Gastrocnemius medialis (tissue), 4 donors: Measurements from ENCODE around the gene ARHGAP6. TPM values are rescaled to one million over a fixed set of nuclear protein-coding genes. Genes with fewer than 3 reads are reported as not detected.

Source experiments
- ATAC-seq, 2 donors: fragments of 150-250 bp; one replicate each; pipeline ENCODE4 v1.9.1; 2016
- DNase-seq, 2 donors: peaks; one replicate each; pipeline ENCODE4 v3.0.0-alpha.2; 2019
- H3K27ac ChIP-seq, 4 donors: fragments of 200-600 bp; sonication (generic); 1 replicate in 1 of 4; 2 replicates in 3 of 4; pipeline ENCODE4 v1.5.1; 2016 to 2018; ENCODE audit warnings: mild to moderate bottlenecking in 2 of 4, moderate library complexity in 1 of 4
- H3K27me3 ChIP-seq, 3 donors: fragments of 200-600 bp; sonication (generic) in 2 of 3; 1 replicate in 1 of 3; 2 replicates in 2 of 3; pipeline versions ENCODE4 v1.5.1 to v1.6.0; 2016 to 2019; ENCODE audit warnings: mild to moderate bottlenecking in 1 of 3, moderate library complexity in 1 of 3
- H3K36me3 ChIP-seq, 2 donors: fragments of 200-600 bp; sonication (generic) in 1 of 2; one replicate each; pipeline ENCODE4 v1.5.1; 2017 to 2018
- H3K4me1 ChIP-seq, 2 donors: fragments of 200-600 bp; sonication (generic) in 1 of 2; one replicate each; pipeline ENCODE4 v1.5.1; 2016 to 2017; ENCODE audit warnings: mild to moderate bottlenecking in 2 of 2
- H3K4me3 ChIP-seq, 4 donors: fragments of 200-600 bp; sonication (generic) in 3 of 4; 1 replicate in 1 of 4; 2 replicates in 3 of 4; pipeline ENCODE4 v1.5.1; 2016 to 2019; ENCODE audit warnings: mild to moderate bottlenecking in 2 of 4
- H3K9me3 ChIP-seq, 3 donors: fragments of 200-600 bp; sonication (generic) in 2 of 3; 1 replicate in 1 of 3; 2 replicates in 2 of 3; pipeline ENCODE4 v1.5.1; 2016 to 2019
- POLR2A ChIP-seq, 2 donors: fragments of 450-650 bp; IDR thresholded peaks; one replicate each; pipeline ENCODE4 v1.6.1; 2017; ENCODE audit warnings: antibody characterized with exemption in 2 of 2, mild to moderate bottlenecking in 2 of 2, moderate library complexity in 2 of 2
- in situ Hi-C, 4 donors: fragments of 200-750 bp; cut with MboI; loops; one replicate each; pipeline versions ENCODE4 v1.15.0 to v1.8.0; 2017; ENCODE audit warnings: low sequenced_read_pairs in 4 of 4
- intact Hi-C: fragments of 100-400 bp; cut with DNase I; formaldehyde crosslinking; loops from one replicate; pipeline ENCODE4 v1.15.1; 2023; ENCODE audit warnings: low total_unique reads
- total RNA-seq, 4 donors: library from RNA; depleted of rRNA; stranded (reverse); fragments of >200 nt; gene quantifications; one replicate each; pipeline versions ENCODE4 v1.1.0 to v1.2.3, GENCODE V29; 2016
- TF ChIP-seq, protein P1 (sequence below), 5 experiments: fragments of 450-650 bp in 3 of 5; fragments of 200-600 bp in 2 of 5; sonication (generic) in 2 of 5; IDR thresholded peaks in 4 of 5; conservative IDR thresholded peaks in 1 of 5; 1 replicate in 4 of 5; 2 replicates in 1 of 5; pipeline ENCODE4 v1.5.1; 2016 to 2019; ENCODE audit warnings: antibody characterized with exemption in 5 of 5, mild to moderate bottlenecking in 3 of 5, moderate library complexity in 3 of 5

Gene ARHGAP6
- total RNA-seq, 4 donors from 2014 or later: 10.7 to 18.0 (median 14.9) TPM

DNA sequence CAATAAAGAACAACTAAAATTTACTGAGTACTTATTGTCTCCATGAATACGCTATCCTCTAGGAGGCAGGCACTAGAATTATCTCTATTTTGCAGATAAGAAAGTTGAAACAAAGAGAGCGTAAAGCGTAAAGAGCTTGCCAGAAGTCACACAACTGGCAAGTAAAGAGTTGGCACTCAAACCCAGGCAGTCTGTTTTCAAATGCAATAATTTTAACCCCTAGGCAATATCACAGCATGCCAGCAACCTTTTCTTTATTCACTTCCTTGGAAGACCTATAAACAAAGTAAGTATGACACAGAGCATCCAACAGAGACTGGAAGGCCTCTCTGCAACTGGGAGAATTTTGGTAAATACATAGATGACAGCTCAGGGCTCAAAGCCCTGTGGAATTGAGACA is 395.7 kb downstream of the ARHGAP6 start:
- intact Hi-C loops: loop anchor here (10.0 kb wide), 1 partner anchor 75 kb away; no protein-coding TSS in a partner anchor
- ATAC-seq (no peak), DNase-seq (no peak)
- no peaks in the 10 kb centered on the region for H3K9me3 ChIP-seq
- H3K36me3 ChIP-seq: no peaks in the 10 kb centered on the region
- H3K4me3 ChIP-seq: no peak overlapping the region
- H3K4me1 ChIP-seq: peaks cover 5 to 6% of the 10 kb centered on the region in 2 donors
- in situ Hi-C loops: no loop called here
- no peaks in the 10 kb centered on the region for H3K27me3 ChIP-seq
- H3K27ac ChIP-seq: no peak overlapping the region
- TF ChIP-seq, protein P1, sequence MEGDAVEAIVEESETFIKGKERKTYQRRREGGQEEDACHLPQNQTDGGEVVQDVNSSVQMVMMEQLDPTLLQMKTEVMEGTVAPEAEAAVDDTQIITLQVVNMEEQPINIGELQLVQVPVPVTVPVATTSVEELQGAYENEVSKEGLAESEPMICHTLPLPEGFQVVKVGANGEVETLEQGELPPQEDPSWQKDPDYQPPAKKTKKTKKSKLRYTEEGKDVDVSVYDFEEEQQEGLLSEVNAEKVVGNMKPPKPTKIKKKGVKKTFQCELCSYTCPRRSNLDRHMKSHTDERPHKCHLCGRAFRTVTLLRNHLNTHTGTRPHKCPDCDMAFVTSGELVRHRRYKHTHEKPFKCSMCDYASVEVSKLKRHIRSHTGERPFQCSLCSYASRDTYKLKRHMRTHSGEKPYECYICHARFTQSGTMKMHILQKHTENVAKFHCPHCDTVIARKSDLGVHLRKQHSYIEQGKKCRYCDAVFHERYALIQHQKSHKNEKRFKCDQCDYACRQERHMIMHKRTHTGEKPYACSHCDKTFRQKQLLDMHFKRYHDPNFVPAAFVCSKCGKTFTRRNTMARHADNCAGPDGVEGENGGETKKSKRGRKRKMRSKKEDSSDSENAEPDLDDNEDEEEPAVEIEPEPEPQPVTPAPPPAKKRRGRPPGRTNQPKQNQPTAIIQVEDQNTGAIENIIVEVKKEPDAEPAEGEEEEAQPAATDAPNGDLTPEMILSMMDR (IDR thresholded peaks at IDR 0.05 in 4 of 5, conservative IDR thresholded peaks at IDR 0.05 in 1 of 5): no peak
- no peak for TF ChIP-seq POLR2A (IDR thresholded peaks at IDR 0.05)

DNA sequence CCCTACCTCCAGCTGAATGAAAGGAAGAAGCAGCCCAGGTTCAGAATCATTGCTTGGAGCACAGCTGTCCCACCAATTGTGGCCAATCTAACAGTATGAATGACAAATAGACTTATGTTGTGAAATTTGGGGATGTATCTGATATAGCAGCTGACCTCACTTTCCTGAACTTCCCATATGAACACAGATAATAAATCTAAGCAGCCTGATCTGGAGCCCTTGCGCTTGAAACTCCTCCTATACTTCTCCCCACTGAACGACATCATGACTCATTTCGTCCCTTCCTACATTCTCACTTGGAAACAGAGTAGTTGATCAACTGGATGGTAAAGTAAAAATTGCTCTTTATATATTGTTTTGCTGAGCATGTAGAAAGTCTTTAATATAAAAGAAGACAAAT is 396.7 kb downstream of the ARHGAP6 start:
- TF ChIP-seq, protein P1 (IDR thresholded peaks at IDR 0.05 in 4 of 5, conservative IDR thresholded peaks at IDR 0.05 in 1 of 5): no peak
- TF ChIP-seq POLR2A (IDR thresholded peaks at IDR 0.05): no peak
- intact Hi-C loops: loop anchor here (10.0 kb wide), 1 partner anchor 76 kb away; no protein-coding TSS in a partner anchor
- H3K27me3 ChIP-seq: no peaks in the 10 kb centered on the region

DNA sequence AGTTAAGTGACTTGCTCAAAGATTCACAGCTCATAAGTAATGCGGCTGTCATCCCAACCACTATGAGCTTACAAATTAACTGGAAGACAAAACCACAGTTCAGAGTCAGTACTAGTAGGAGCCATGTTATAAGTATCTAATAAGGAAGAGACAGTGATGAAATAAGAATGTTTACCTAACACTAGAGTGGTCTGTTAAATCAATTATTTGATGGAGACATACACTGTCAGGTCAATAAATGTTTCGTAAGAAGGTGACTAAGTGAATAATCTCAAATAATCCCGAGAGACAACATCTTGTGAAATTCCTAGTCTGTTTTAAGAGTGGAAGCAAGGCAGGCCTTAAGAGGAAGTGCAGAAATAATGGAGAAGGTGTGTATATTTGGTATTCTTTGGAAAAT is 398.3 kb downstream of the ARHGAP6 start:
- Histone ChIP-seq H3K27me3 (no peaks in the 10 kb centered on the region), H3K9me3 (no peaks in the 10 kb centered on the region), H3K4me1 (peaks cover 5 to 6% of the 10 kb centered on the region in 2 donors), H3K4me3 (no peak overlapping the region), H3K36me3 (no peaks in the 10 kb centered on the region), H3K27ac (peak overlapping the region in 2 of 4 donors; percentile 62 to 64)
- in situ Hi-C loops: no loop called here
- TF ChIP-seq, protein P1 (IDR thresholded peaks at IDR 0.05 in 4 of 5, conservative IDR thresholded peaks at IDR 0.05 in 1 of 5): no peak
- no peak for TF ChIP-seq POLR2A (IDR thresholded peaks at IDR 0.05)
- DNase-seq (no peak), ATAC-seq (peak in 1 of 2 donors; percentile 21)
- intact Hi-C loops: loop anchor here (10.0 kb wide), 1 partner anchor 77 kb away; no protein-coding TSS in a partner anchor

More for the DNA sequence above, 396.7 kb downstream of the ARHGAP6 start:
- H3K4me1 ChIP-seq: peaks cover 5 to 6% of the 10 kb centered on the region in 2 donors
- DNase-seq (no peak), ATAC-seq (no peak)
- in situ Hi-C loops: no loop called here
- H3K9me3 ChIP-seq: no peaks in the 10 kb centered on the region
- H3K27ac ChIP-seq: no peak overlapping the region
- H3K36me3 ChIP-seq: no peaks in the 10 kb centered on the region
- H3K4me3 ChIP-seq: no peak overlapping the region

DNA sequence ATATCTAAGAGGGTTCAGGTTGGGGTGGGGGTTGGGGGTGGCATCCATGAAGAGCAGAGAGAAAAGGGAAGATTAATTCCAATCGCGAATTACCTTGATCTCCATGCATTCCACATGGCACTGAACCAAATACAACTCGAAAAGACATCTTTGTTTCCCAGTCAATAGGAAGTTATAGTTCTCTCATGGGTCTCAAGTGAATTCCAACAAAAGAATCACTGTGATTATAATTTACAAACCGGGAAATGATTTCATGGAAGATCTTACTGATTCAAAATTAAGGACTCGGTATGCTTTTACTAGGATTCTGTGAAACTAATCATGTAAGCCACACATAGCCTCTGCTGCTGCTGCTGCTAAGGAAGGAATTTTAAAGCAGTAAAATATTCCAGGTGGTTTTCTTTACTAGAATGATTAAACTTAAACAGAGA is 399.1 kb downstream of the ARHGAP6 start:
- DNase-seq (no peak), ATAC-seq (no peak)
- Histone ChIP-seq H3K27me3 (no peaks in the 10 kb centered on the region), H3K4me3 (peak overlapping the region in 2 of 4 donors; percentile 8 to 49), H3K9me3 (no peaks in the 10 kb centered on the region), H3K27ac (peak overlapping the region; percentile 2 to 64 (median 44)), H3K36me3 (no peaks in the 10 kb centered on the region), H3K4me1 (peaks cover 5 to 6% of the 10 kb centered on the region in 2 donors)
- TF ChIP-seq POLR2A (IDR thresholded peaks at IDR 0.05): no peak
- in situ Hi-C loops: no loop called here
- intact Hi-C loops: loop anchor here (10.0 kb wide), 1 partner anchor 78 kb away; no protein-coding TSS in a partner anchor

DNA sequence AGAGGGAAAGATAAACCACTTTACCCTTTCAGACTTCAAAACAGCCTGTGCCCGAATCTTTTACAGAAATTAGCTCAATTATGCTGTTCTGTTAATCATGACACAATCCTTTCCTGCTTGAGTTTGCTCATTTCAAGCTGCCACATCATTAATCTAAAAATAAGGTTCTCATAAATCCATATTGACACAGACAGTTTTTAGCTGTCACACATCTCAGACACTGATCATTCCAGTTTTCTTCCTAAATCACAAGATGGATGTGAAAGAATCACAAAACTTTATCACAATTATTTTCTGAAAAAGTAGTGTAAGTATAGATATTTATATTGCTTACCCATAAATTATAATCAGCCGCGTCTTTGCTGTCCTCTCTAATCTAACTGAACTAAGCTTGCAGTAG is 400.4 kb downstream of the ARHGAP6 start:
- intact Hi-C loops (loop anchor here (10.0 kb wide), 1 partner anchor 79 kb away; no protein-coding TSS in a partner anchor), in situ Hi-C loops (no loop called here)
- H3K9me3 ChIP-seq: no peaks in the 10 kb centered on the region
- peaks cover 5 to 6% of the 10 kb centered on the region in 2 donors for H3K4me1 ChIP-seq
- peak overlapping the region; percentile 2 to 64 (median 54) for H3K27ac ChIP-seq
- TF ChIP-seq, protein P1 (IDR thresholded peaks at IDR 0.05 in 4 of 5, conservative IDR thresholded peaks at IDR 0.05 in 1 of 5): no peak
- no peak for TF ChIP-seq POLR2A (IDR thresholded peaks at IDR 0.05)
- no peaks in the 10 kb centered on the region for H3K27me3 ChIP-seq
- H3K4me3 ChIP-seq: peak overlapping the region; percentile 8 to 49 (median 32)
- H3K36me3 ChIP-seq: no peaks in the 10 kb centered on the region
- no peak for DNase-seq
- peak in 1 of 2 donors; percentile 42 for ATAC-seq
